ENCODE data around the gene RAPGEF6.

DNA sequence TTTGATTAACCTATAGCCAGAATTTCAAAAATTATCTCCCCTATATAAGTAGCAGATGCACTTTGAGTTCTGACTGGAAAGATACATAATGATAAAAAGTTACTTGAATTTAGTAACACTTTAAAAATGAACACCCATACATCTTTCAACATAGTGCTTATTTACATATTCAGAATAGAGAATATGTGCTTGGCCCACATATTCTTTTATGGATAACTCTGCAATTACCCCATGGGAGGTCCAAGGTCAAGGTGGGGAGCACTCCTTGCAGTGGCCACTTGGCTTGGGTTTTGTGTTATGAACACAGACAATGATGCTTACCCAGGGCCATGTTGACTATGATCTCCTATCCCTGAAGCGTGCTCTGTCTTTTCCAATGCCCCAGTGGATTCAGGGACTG, 201.9 kb downstream of the RAPGEF6 start:
- no peak for TF ChIP-seq EZH2 (IDR thresholded peaks at IDR 0.05)
- TF ChIP-seq POLR2AphosphoS5 (IDR thresholded peaks at IDR 0.05; ENCODE audit: borderline replicate concordance, low read depth, low read length), result no peak

All from SK-N-MC (cell line).